ENCODE data around the gene SRD5A3. TPM values are rescaled to one million over a fixed set of nuclear protein-coding genes. Genes with fewer than 3 reads are reported as not detected.

The SRD5A3 gene
- total and polyA plus RNA-seq, 5 donors from 2014 or later: 3.9 to 18.4 (median 8.2) TPM

- H3K27ac Mint-ChIP-seq: peak overlapping the region in 1 of 3 donors; percentile 46
- no peaks in the 10 kb centered on the region for H3K27me3 Mint-ChIP-seq
- peaks cover 16% of the 10 kb centered on the region for H3K36me3 Mint-ChIP-seq
- peak overlapping the region in 1 of 4 donors; percentile 29 for H3K4me3 Mint-ChIP-seq
- no peaks in the 10 kb centered on the region for H3K4me1 ChIP-seq (ENCODE audit: control insufficient read depth, insufficient read depth, low read length, poor library complexity, severe bottlenecking)
- peaks cover 0 to 5% (median 1%) of the 10 kb centered on the region in 4 donors for H3K4me1 Mint-ChIP-seq
- H3K4me3 ChIP-seq (ENCODE audit: low read depth, low read length): no peak overlapping the region
- DNase-seq (no peak), ATAC-seq (ENCODE audit: low read depth in 2 of 2) (no peak)
- no peaks in the 10 kb centered on the region for H3K27me3 ChIP-seq (ENCODE audit: control insufficient read depth, insufficient read depth, low read length)
- no peak overlapping the region for H3K27ac ChIP-seq (ENCODE audit: insufficient read depth, low read length, poor library complexity, severe bottlenecking)
- no peaks in the 10 kb centered on the region for H3K36me3 ChIP-seq (ENCODE audit: control insufficient read depth, insufficient read depth, low read length)
- H3K9me3 ChIP-seq (ENCODE audit: control insufficient read depth in 2 of 2, low read length in 2 of 2): no peaks in the 10 kb centered on the region
- no peaks in the 10 kb centered on the region for H3K9me3 Mint-ChIP-seq
Observed at GRCh38 chr4:55365345-55365728, 19.3 kb downstream of the SRD5A3 start.

- Mint-ChIP-seq H3K27me3 (no peaks in the 10 kb centered on the region), H3K36me3 (peaks cover 16% of the 10 kb centered on the region), H3K4me1 (peaks cover 0 to 4% (median 1%) of the 10 kb centered on the region in 4 donors), H3K27ac (no peak overlapping the region), H3K9me3 (no peaks in the 10 kb centered on the region), H3K4me3 (no peak overlapping the region)
- H3K9me3 ChIP-seq (ENCODE audit: control insufficient read depth in 2 of 2, low read length in 2 of 2): no peaks in the 10 kb centered on the region
- DNase-seq: no peak
- no peak overlapping the region for H3K27ac ChIP-seq (ENCODE audit: insufficient read depth, low read length, poor library complexity, severe bottlenecking)
- H3K4me1 ChIP-seq (ENCODE audit: control insufficient read depth, insufficient read depth, low read length, poor library complexity, severe bottlenecking): no peaks in the 10 kb centered on the region
- H3K27me3 ChIP-seq (ENCODE audit: control insufficient read depth, insufficient read depth, low read length): no peaks in the 10 kb centered on the region
- ATAC-seq (ENCODE audit: low read depth in 2 of 2): no peak
- H3K4me3 ChIP-seq (ENCODE audit: low read depth, low read length): no peak overlapping the region
- no peaks in the 10 kb centered on the region for H3K36me3 ChIP-seq (ENCODE audit: control insufficient read depth, insufficient read depth, low read length)
Observed at GRCh38 chr4:55366621-55367020, 20.6 kb downstream of the SRD5A3 start.

- no peaks in the 10 kb centered on the region for H3K27me3 ChIP-seq (ENCODE audit: control insufficient read depth, insufficient read depth, low read length)
- no peak for ATAC-seq (ENCODE audit: low read depth in 2 of 2)
- no peaks in the 10 kb centered on the region for H3K4me1 ChIP-seq (ENCODE audit: control insufficient read depth, insufficient read depth, low read length, poor library complexity, severe bottlenecking)
- Mint-ChIP-seq H3K4me3 (no peak overlapping the region), H3K4me1 (no peaks in the 10 kb centered on the region), H3K27ac (no peak overlapping the region), H3K27me3 (no peaks in the 10 kb centered on the region), H3K36me3 (peaks cover 16% of the 10 kb centered on the region), H3K9me3 (no peaks in the 10 kb centered on the region)
- DNase-seq: no peak
- H3K27ac ChIP-seq (ENCODE audit: insufficient read depth, low read length, poor library complexity, severe bottlenecking): no peak overlapping the region
- H3K36me3 ChIP-seq (ENCODE audit: control insufficient read depth, insufficient read depth, low read length): no peaks in the 10 kb centered on the region
- no peaks in the 10 kb centered on the region for H3K9me3 ChIP-seq (ENCODE audit: control insufficient read depth in 2 of 2, low read length in 2 of 2)
- H3K4me3 ChIP-seq (ENCODE audit: low read depth, low read length): no peak overlapping the region
Observed at GRCh38 chr4:55367084-55367722, 21.2 kb downstream of the SRD5A3 start.

- no peaks in the 10 kb centered on the region for H3K27me3 Mint-ChIP-seq
- Histone ChIP-seq H3K36me3 (ENCODE audit: control insufficient read depth, insufficient read depth, low read length) (no peaks in the 10 kb centered on the region), H3K27me3 (ENCODE audit: control insufficient read depth, insufficient read depth, low read length) (no peaks in the 10 kb centered on the region), H3K9me3 (ENCODE audit: control insufficient read depth in 2 of 2, low read length in 2 of 2) (no peaks in the 10 kb centered on the region), H3K4me3 (ENCODE audit: low read depth, low read length) (no peak overlapping the region), H3K27ac (ENCODE audit: insufficient read depth, low read length, poor library complexity, severe bottlenecking) (no peak overlapping the region), H3K4me1 (ENCODE audit: control insufficient read depth, insufficient read depth, low read length, poor library complexity, severe bottlenecking) (no peaks in the 10 kb centered on the region)
- ATAC-seq (ENCODE audit: low read depth in 2 of 2): no peak
- H3K4me3 Mint-ChIP-seq: no peak overlapping the region
- H3K9me3 Mint-ChIP-seq: no peaks in the 10 kb centered on the region
- H3K36me3 Mint-ChIP-seq: peaks cover 9% of the 10 kb centered on the region
- H3K27ac Mint-ChIP-seq: no peak overlapping the region
- no peak for DNase-seq
- no peaks in the 10 kb centered on the region for H3K4me1 Mint-ChIP-seq
Observed at GRCh38 chr4:55369968-55370367, 23.9 kb downstream of the SRD5A3 start.

GRCh38 chr4:55372259-55372658 lies 26.2 kb downstream of the SRD5A3 start:
- H3K36me3 ChIP-seq (ENCODE audit: control insufficient read depth, insufficient read depth, low read length): no peaks in the 10 kb centered on the region
- ATAC-seq (ENCODE audit: low read depth in 2 of 2): no peak
- Mint-ChIP-seq H3K27ac (no peak overlapping the region), H3K4me3 (no peak overlapping the region), H3K4me1 (no peaks in the 10 kb centered on the region), H3K9me3 (no peaks in the 10 kb centered on the region), H3K36me3 (peaks cover 9% of the 10 kb centered on the region), H3K27me3 (no peaks in the 10 kb centered on the region)
- DNase-seq: no peak
- no peaks in the 10 kb centered on the region for H3K9me3 ChIP-seq (ENCODE audit: control insufficient read depth in 2 of 2, low read length in 2 of 2)
- H3K27ac ChIP-seq (ENCODE audit: insufficient read depth, low read length, poor library complexity, severe bottlenecking): no peak overlapping the region
- no peak overlapping the region for H3K4me3 ChIP-seq (ENCODE audit: low read depth, low read length)
- H3K27me3 ChIP-seq (ENCODE audit: control insufficient read depth, insufficient read depth, low read length): no peaks in the 10 kb centered on the region
- H3K4me1 ChIP-seq (ENCODE audit: control insufficient read depth, insufficient read depth, low read length, poor library complexity, severe bottlenecking): no peaks in the 10 kb centered on the region

- Mint-ChIP-seq H3K4me3 (no peak overlapping the region), H3K27ac (no peak overlapping the region)
Observed at GRCh38 chr4:55373461-55373860, 27.4 kb downstream of the SRD5A3 start.

GRCh38 chr4:55376698-55377097 lies 30.7 kb downstream of the SRD5A3 start:
- Mint-ChIP-seq H3K36me3 (no peaks in the 10 kb centered on the region), H3K4me1 (no peaks in the 10 kb centered on the region), H3K4me3 (no peak overlapping the region), H3K9me3 (no peaks in the 10 kb centered on the region), H3K27ac (no peak overlapping the region), H3K27me3 (no peaks in the 10 kb centered on the region)
- H3K4me1 ChIP-seq (ENCODE audit: control insufficient read depth, insufficient read depth, low read length, poor library complexity, severe bottlenecking): no peaks in the 10 kb centered on the region
- no peaks in the 10 kb centered on the region for H3K36me3 ChIP-seq (ENCODE audit: control insufficient read depth, insufficient read depth, low read length)
- no peak for DNase-seq
- H3K27me3 ChIP-seq (ENCODE audit: control insufficient read depth, insufficient read depth, low read length): no peaks in the 10 kb centered on the region
- H3K27ac ChIP-seq (ENCODE audit: insufficient read depth, low read length, poor library complexity, severe bottlenecking): no peak overlapping the region
- ATAC-seq (ENCODE audit: low read depth in 2 of 2): no peak
- H3K4me3 ChIP-seq (ENCODE audit: low read depth, low read length): no peak overlapping the region
- no peaks in the 10 kb centered on the region for H3K9me3 ChIP-seq (ENCODE audit: control insufficient read depth in 2 of 2, low read length in 2 of 2)

More at GRCh38 chr4:55373461-55373860, 27.4 kb downstream of the SRD5A3 start:
- Mint-ChIP-seq H3K36me3 (peaks cover 9% of the 10 kb centered on the region), H3K4me1 (no peaks in the 10 kb centered on the region), H3K9me3 (no peaks in the 10 kb centered on the region), H3K27me3 (no peaks in the 10 kb centered on the region)
- Histone ChIP-seq H3K27ac (ENCODE audit: insufficient read depth, low read length, poor library complexity, severe bottlenecking) (no peak overlapping the region), H3K9me3 (ENCODE audit: control insufficient read depth in 2 of 2, low read length in 2 of 2) (no peaks in the 10 kb centered on the region), H3K36me3 (ENCODE audit: control insufficient read depth, insufficient read depth, low read length) (no peaks in the 10 kb centered on the region), H3K4me3 (ENCODE audit: low read depth, low read length) (no peak overlapping the region), H3K27me3 (ENCODE audit: control insufficient read depth, insufficient read depth, low read length) (no peaks in the 10 kb centered on the region), H3K4me1 (ENCODE audit: control insufficient read depth, insufficient read depth, low read length, poor library complexity, severe bottlenecking) (no peaks in the 10 kb centered on the region)
- no peak for DNase-seq
- ATAC-seq (ENCODE audit: low read depth in 2 of 2): no peak
